ENCODE data around the gene CLN3.

DNA sequence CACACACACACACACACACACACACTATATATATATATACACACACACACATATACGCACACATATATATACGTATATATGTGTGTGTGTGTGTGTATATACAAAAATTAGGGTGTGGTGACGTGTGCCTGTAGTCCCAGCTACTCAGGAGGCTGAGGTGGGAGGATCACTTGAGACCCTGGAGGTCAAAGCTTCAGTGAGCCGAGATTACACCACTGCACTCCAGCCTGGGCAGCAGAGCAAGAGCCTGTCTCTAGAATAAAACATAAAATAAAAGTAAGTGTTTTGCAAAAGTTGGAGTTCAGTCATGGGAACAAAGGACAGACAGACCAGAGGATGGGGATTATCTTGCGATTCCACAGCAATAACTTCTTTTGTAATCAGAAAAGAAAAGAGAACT lies 36.1 kb upstream of the CLN3 start:
- TF ChIP-seq POLR2AphosphoS5 (IDR thresholded peaks at IDR 0.05) (no peak), POLR2A (IDR thresholded peaks at IDR 0.05) (no peak), EP300 (IDR thresholded peaks at IDR 0.05; ENCODE audit: low read depth) (no peak)
- TF ChIP-seq, protein P1, sequence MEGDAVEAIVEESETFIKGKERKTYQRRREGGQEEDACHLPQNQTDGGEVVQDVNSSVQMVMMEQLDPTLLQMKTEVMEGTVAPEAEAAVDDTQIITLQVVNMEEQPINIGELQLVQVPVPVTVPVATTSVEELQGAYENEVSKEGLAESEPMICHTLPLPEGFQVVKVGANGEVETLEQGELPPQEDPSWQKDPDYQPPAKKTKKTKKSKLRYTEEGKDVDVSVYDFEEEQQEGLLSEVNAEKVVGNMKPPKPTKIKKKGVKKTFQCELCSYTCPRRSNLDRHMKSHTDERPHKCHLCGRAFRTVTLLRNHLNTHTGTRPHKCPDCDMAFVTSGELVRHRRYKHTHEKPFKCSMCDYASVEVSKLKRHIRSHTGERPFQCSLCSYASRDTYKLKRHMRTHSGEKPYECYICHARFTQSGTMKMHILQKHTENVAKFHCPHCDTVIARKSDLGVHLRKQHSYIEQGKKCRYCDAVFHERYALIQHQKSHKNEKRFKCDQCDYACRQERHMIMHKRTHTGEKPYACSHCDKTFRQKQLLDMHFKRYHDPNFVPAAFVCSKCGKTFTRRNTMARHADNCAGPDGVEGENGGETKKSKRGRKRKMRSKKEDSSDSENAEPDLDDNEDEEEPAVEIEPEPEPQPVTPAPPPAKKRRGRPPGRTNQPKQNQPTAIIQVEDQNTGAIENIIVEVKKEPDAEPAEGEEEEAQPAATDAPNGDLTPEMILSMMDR (IDR thresholded peaks at IDR 0.05): no peak
